GM19240 (cell line): ENCODE results near the gene MAP3K5.
A peak's percentile ranks its signal among the peaks of the same experiment; 100 is the strongest.
"Not testable (repeated sequence)": the region's sequence is repeated elsewhere in the genome, so short reads cannot be mapped to it uniquely, and the experiment has no call there.

ENCODE experiments used
- DNase-seq: peaks from one replicate; pipeline ENCODE4 v3.0.0; 2011; ENCODE audit warnings: low spot score; ENCODE audit not compliant: insufficient read length

Gene MAP3K5, protein sequence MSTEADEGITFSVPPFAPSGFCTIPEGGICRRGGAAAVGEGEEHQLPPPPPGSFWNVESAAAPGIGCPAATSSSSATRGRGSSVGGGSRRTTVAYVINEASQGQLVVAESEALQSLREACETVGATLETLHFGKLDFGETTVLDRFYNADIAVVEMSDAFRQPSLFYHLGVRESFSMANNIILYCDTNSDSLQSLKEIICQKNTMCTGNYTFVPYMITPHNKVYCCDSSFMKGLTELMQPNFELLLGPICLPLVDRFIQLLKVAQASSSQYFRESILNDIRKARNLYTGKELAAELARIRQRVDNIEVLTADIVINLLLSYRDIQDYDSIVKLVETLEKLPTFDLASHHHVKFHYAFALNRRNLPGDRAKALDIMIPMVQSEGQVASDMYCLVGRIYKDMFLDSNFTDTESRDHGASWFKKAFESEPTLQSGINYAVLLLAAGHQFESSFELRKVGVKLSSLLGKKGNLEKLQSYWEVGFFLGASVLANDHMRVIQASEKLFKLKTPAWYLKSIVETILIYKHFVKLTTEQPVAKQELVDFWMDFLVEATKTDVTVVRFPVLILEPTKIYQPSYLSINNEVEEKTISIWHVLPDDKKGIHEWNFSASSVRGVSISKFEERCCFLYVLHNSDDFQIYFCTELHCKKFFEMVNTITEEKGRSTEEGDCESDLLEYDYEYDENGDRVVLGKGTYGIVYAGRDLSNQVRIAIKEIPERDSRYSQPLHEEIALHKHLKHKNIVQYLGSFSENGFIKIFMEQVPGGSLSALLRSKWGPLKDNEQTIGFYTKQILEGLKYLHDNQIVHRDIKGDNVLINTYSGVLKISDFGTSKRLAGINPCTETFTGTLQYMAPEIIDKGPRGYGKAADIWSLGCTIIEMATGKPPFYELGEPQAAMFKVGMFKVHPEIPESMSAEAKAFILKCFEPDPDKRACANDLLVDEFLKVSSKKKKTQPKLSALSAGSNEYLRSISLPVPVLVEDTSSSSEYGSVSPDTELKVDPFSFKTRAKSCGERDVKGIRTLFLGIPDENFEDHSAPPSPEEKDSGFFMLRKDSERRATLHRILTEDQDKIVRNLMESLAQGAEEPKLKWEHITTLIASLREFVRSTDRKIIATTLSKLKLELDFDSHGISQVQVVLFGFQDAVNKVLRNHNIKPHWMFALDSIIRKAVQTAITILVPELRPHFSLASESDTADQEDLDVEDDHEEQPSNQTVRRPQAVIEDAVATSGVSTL (N-terminal part only)

DNA sequence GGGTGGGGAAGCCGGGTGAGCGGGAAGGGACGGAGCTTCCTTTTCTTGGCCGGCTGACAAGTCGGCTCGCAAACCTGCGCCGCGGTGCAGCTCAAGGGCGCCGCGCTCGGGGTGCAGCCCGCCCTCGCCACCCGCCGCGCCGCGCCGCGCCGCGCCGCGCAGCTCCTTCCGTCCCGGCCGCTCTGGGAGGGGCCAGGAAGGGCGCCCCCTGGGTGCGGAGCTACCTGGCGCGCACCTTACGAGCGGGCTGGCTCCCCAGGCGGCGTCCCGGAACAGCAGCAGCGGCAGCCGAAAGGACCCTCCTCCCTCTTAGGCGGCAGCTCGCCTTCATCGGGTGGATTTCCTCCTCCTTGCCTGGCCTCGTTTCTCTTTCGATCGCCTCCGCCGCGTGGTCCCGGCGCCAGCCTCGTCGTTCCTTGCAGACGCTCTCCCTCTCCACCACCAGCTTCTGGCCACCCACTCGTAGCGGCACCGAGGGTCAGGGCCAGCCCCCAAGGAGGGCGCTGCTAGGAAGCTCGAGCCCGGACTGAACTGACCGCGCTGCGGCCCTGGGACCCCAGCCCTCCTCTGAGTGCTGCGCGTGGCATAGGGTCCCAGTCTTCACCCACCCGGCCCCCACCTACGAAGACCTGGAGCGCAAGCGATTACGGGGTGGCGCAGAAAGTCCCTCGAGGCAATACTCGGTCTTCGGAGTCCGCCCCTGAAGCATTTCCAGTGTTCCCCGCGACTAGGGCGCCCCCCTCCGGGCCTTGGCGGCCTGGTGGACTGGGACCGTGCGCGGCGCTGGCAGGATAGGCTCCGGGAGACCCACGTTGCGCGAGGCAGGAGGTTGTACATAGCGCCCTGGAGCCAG, at the start of gene MAP3K5:
TSS of gene MAP3K5 (minus strand) at position 68 of the 853 bp plus-strand sequence. CDS start 320 bp downstream, outside the sequence.
- DNase-seq = peak; percentile 19

DNA sequence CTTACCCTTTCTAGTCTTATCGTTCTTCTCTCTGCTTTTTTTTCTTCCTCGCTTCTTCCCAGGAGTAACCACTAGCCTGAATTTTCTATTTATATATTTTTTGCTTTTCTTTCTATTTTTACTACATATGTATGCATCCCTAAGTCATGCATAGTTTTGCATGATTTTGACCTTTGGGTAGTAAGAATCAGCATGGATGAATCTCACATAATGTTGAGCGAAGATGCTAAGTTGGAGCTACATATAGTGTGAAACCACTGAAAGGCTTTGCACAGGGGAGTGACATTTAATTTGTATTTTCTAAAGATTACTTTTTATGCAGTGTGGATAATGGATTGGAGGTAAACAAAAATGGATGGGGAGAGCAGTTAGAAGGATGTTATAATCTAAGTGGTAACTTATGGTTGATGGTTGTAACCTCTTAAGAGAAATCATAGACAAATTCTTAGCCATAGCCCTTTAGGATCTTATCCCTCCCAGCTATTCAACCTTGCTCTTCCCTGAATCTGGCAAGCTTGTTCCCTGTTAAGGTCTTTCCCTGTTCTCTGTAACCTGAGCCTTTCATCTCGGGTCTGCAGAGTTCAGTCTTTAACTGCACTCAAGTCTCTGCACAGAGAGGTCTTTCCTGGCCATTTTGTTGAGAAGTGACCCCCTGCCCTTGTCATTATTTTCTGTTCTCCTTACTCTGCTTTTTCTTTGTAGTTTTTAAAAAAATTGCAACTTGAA, 48.2 kb upstream of the MAP3K5 start:
- DNase-seq = no peak

DNA sequence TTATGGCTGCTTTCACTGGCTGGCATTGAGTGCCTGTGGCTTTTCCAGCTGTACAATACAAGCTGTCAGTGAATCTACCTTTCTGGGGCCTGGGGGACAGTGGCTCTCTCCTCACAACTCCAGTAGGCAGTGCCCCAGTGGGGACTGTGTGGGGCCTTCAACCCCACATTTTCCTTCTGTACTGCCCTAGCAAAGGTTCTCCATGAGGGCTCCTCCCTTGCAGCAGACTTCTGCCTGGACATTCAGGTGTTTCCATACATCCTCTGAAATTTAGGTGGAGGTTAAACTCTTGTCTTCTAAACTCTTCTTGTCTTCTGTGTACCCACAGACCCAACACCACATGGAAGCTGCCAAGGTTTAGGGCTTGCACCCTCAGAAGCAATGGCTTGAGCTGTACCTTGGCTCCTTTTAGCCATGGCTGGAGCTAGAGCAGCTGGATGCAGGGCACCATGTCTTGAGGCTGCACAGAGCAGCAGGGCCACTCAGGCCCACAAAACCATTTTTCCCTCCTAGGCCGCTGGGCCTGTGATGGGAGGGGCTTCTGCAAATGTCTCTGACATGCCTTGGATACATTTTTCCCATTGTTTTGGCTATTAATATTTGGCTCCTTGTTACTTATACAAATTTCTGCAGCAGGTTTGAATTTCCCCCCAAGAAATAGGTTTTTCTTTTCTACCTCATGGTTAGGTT, 39.7 kb upstream of the MAP3K5 start:
- DNase-seq = no peak

DNA sequence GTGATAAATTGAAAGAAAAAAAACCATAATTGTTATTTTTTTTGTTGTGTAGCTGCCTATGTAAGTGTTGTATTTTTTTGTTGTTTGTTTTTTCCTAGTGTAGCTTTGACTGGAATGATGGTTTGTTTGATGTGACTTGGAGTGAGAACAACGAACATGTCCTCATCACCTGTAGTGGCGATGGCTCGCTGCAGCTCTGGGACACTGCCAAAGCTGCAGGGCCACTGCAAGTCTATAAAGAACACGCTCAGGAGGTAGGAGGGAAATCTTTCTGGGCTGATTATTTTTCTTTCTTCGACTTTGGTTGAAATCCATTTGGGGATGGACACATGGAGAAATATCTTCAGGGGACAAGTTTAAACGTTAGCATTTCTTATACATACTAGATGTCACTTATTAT, 33.9 kb upstream of the MAP3K5 start:
- no peak for DNase-seq

DNA sequence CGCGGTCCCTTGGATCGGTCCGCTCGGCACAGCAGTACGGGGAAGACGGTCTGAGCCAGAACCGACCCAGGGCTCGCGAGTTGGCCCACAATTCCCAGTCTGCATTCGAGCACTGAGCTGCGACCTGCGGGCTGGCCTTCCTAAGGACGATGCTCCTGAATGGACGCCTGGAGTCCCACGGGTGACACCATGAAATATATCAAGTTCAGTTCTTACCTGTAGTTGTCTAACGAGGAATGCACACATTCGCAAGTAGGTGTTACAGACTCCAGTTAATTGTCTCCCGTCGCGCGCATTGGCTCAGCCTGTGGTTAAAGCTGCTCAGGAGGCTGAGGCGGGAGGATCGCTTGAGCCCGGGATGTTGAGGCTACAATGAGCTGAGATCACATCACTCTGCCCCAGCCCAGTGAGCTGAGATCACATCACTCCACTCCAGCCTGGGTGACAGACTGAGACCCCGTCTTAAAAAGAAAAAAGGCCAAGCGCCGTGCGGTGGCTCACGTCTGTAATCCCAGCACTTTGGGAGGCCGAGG, 30.9 kb upstream of the MAP3K5 start:
- DNase-seq = no peak

DNA sequence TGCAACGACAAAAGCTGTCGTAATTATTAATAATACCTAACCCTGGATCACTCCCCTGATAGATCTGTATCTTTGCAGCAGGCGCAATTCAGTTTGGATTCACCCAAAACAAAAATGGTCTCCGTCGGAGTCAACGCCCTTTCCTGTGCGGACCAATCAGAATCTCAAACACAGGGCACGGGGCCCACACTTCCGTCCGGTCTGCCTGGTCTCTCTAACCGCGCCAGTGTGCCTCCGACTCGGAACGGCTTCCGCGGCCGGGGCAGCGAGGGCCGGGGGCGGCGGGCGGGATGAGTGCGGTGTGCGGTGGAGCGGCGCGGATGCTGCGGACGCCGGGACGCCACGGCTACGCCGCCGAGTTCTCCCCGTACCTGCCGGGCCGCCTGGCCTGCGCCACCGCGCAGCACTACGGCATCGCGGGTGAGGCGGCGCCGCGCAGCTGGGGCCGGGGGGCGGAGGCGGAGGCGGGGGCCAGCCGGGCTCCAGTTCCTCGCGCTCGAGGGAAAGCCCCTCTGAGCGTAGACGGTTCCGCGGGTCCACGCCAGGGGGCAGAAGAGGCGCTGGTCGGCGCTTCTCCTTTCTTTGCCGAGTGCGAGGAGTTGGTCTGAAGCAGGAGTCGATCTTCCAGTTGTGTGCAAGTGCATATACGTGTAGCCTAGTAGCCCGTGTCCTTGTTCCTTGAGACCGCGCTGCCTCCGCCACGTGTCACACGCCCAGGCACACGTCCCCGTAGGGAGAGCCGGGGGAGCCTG, 30.3 kb upstream of the MAP3K5 start, which contains the start of gene PEX7:
TSS of gene PEX7 (plus strand) at position 217 of the 752 bp plus-strand sequence. CDS start at position 291, 74 bp downstream.
- DNase-seq = peak; percentile 68

DNA sequence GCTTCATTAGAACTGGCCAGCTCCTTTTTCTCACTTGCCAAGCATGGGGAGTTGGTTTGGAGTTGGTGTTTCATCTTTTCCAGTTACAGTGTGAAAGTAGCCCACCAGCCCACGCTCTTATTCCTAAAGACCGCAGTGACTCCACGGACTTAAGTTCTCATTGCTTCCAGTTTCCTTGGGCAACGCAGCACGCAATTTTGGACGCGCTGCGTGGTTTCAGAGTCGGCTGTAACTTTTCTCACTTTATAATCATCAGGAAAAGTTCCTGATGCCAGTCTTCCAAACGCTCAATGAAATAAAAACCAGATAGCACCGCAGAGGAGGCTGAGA, 29.7 kb upstream of the MAP3K5 start:
- no peak for DNase-seq

DNA sequence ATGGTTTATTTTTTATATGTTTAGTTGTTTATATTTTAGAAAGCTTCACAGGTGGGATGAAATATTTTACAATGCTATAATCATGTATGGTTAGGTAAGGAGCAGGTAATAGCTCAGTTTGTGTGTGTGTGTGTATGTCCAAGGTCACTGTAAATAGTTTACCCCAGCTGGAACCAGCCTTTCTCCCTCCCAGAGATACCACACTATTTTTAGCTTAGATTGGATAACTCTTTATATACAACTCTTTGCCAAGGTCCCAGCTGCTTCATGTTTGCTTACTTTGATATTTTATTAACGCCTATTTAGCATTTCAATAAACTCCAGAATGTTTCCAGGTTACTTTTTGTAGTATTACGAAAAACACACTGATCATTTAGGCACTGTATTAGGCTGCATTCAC, 28.3 kb upstream of the MAP3K5 start:
- no peak for DNase-seq

DNA sequence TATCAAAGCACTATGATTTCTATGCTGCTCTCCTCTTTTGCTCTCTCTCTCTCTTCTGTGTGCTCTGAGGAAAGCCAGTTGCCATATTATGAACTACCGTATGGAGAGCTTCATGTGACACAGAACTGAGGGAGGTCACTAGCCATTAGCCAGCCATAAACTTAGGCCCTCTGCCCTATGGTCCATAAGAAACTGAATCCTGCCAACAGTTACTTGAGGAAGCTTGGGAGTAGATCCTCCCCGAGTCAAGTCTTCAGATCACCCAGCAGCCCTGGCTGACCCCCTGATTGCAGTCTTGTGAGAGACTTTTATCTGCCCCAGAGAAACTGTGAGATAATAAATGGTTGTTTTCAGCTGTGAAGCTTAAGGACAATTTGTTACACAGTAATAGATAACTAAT, 24.4 kb upstream of the MAP3K5 start:
- no peak for DNase-seq

DNA sequence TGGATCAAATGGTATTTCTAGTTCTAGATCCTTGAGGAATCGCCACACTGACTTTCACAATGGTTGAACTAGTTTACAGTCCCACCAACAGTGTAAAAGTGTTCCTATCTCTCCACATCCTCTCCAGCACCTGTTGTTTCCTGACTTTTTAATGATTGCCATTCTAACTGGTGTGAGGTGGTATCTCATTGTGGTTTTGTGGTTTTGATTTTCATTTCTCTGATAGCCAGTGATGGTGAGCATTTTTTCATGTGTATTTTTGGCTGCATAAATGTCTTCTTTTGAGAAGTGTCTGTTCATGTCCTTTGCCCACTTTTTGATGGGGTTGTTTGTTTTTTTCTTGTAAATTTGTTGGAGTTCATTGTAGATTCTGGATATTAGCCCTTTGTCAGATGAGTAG, 23.3 kb upstream of the MAP3K5 start:
- DNase-seq = not testable (repeated sequence)

DNA sequence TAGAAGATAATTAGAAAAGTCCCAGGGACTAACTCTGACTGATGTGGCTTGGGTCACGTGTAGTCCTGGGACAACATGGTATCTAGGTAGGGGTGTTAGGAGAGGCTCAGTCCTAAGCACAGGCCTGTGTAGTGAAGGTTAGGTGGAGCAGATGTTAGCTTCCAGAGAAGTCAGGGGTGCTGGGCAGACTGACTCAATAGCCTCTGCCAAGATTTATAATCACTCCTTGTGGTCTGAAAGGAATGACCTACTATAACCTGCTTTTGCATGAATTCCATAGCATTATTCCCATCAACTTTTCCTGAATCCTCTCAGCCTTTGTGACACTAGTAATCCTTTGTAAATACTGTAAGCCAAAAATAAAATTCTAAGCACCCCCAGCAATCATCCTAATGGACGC, 19.9 kb upstream of the MAP3K5 start:
- DNase-seq = no peak

DNA sequence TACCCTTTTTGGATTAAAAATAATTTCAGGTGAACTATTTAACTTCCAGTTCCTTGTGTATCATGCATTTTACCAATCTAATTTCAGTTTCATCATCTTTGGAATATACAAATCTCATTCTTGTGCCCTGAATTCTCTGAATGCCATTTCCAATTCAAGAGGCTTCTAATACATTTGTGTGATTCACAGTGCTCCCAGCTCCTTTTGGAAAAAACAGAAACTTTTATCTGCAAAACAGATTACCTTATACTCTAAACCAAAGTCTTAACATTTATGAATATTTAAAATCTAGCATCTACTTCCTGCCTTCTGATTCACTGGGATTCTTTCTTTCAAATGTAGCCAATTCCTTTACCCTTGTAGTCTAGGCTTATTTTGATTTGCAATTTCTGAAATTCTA, 19.0 kb upstream of the MAP3K5 start:
- DNase-seq = no peak

DNA sequence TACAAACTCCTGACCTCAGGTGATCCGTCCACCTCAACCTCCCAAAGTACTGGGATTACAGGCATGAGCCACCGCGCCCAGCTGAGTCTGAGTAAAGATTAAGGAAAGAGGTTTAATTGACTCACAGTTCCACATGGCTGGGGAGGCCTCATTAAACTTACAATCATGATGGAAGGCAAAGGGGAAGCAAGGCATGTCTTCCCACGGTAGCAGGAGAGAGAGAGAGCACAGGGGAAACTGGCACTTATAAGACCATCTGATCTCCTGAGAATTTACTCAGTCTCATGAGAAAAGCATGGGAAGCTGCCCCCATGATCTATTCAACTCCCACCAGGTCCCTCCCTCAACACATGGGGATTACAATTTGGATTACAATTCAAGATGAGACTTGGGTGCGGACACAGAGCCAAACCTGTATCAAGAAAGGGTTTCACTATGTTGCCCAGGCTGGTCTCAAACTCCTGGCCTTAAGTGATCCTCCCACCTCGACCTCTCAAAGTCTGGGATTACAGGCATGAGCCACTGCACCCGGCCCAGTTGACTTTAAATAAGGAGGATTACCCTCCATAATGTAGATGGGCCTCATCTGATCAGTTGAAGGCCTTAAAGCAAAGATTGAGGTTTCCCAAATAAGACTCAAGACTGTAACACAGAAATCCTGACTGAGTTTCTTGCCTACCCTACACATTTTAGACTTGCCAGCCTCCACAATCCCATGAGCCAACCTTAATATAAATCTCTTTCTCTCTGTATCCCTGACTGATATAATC, 17.0 kb upstream of the MAP3K5 start:
- DNase-seq = no peak

DNA sequence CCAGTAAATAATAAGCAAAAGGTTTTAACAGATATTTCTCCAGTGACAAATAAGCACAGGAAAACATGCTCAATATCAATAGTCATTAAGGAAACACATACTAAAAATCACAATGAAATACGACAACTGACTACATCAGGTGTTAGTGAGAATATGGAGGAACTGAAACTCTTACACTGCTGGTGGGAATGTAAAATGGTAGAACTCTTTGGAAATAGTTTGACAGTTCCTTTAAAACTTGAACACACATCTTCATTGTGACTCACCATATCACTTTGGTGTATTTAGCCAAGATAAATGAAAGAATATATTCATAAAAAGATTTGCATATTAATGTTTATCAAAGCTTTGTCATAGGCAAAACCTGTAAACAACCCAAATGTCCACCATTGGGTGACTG, 11.3 kb upstream of the MAP3K5 start:
- no peak for DNase-seq

DNA sequence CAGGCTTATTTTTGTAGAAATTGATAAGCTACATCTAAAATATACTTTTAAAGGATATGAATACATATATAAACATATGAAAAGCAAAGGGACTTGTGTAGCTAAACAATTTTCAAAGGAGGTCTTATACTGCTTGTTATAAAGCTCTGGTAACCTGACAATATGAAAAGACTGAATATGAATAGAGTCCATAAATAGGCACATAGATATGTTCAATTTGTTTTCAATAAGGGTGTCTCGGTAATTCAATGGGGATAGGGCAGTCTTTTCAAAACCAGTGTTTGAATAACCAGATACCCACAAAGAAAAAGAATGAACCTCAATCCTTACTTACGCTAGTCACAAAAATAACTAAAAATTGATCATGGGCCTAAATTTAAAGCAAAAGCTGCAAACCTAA, 9.3 kb upstream of the MAP3K5 start:
- DNase-seq = no peak

DNA sequence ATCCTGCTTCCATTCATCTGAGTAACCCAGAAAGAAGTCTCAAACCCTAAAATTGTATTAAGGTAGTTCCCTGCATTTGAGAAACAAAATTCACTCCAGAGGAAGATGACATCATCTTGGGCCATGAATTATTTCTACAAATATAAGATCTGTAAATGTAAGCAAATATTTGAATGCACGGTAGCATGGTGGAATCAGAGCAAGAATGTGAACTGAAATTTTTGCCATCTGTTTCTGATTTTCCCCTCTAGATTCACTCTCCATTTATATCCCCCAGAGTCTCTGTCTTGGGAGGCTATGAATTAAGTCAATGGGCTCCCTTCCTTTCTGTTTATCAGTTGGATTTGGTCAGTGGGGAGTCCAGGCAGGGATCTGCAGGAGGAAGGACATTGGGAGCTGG, 5.8 kb upstream of the MAP3K5 start:
- no peak for DNase-seq

DNA sequence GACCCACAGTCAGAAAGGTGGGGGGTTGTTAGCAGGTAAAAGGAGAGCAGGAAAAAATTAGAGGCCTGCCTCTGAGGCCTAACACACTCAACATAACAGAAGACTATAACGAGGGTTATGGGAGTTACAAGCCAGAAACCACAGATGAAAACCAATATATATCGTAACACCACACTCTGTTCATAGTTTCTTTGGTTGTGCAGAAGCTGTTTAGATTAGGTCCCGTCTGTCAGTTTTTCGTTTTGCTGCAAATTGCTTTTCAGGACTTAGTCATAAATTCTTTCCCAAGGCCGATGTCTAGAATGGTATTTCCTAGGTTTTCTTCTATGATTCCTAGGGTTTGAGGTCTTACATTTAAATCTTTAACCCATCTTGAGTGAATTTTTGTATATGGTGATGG, 3.7 kb upstream of the MAP3K5 start:
- no peak for DNase-seq

DNA sequence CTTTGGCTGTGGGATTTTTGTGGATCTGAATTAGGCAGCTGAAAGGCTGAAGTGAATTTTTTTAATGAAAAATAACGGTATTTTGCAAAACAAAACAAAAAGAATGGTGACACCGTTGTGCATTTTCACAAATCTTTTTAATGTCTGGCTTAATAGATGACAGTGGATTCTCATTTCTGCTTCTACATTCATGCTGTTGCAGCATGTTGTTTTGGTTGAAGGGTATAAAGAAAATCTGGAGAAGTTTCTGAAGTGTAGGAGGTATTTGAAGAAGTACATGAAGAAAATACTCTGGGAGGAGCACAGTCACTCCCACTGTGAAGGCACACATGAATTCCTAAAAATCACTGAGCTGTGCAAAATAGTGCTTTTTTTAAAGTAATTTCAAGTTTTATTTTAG, 3.1 kb upstream of the MAP3K5 start:
- no peak for DNase-seq
